Measurements from ENCODE around the gene NAP1L5.

The NAP1L5 gene

GRCh38 chr4:88697141-88697540, 488 bp downstream of the NAP1L5 start:
- Histone ChIP-seq H3K27ac (ENCODE audit: low read depth, low read length) (no peak overlapping the region), H3K4me1 (ENCODE audit: insufficient read depth, low read length) (no peaks in the 10 kb centered on the region), H3K4me3 (ENCODE audit: low read length) (peak overlapping the region; percentile 71), H3K27me3 (ENCODE audit: insufficient read depth, low read length) (peaks cover 6% of the 10 kb centered on the region; the same call in 1 of the 2 replicates), H3K9ac (ENCODE audit: low read depth, low read length) (peak overlapping the region; percentile 5; the same call in 1 of the 2 replicates), H3K9me3 (ENCODE audit: insufficient read depth, low read depth, low read length) (no peaks in the 10 kb centered on the region), H3K36me3 (ENCODE audit: insufficient read depth, low read length) (no peaks in the 10 kb centered on the region)
- 45% methylated on average over 18 of the region's 18 CpGs for WGBS

GRCh38 chr4:88696630-88697029, 999 bp downstream of the NAP1L5 start:
- Histone ChIP-seq H3K4me1 (ENCODE audit: insufficient read depth, low read length) (no peaks in the 10 kb centered on the region), H3K27ac (ENCODE audit: low read depth, low read length) (no peak overlapping the region), H3K9me3 (ENCODE audit: insufficient read depth, low read depth, low read length) (no peaks in the 10 kb centered on the region), H3K27me3 (ENCODE audit: insufficient read depth, low read length) (peaks cover 6% of the 10 kb centered on the region; the same call in 1 of the 2 replicates), H3K36me3 (ENCODE audit: insufficient read depth, low read length) (no peaks in the 10 kb centered on the region), H3K4me3 (ENCODE audit: low read length) (peak overlapping the region; percentile 71; the same call in 1 of the 2 replicates), H3K9ac (ENCODE audit: low read depth, low read length) (no peak overlapping the region)
- WGBS: 80% methylated on average over 5 of the region's 7 CpGs

- no peak overlapping the region for H3K9ac ChIP-seq (ENCODE audit: low read depth, low read length)
- no peak overlapping the region for H3K4me3 ChIP-seq (ENCODE audit: low read length)
- peaks cover 6% of the 10 kb centered on the region; the same call in 1 of the 2 replicates for H3K27me3 ChIP-seq (ENCODE audit: insufficient read depth, low read length)
- H3K4me1 ChIP-seq (ENCODE audit: insufficient read depth, low read length): no peaks in the 10 kb centered on the region
- H3K36me3 ChIP-seq (ENCODE audit: insufficient read depth, low read length): no peaks in the 10 kb centered on the region
- no peak overlapping the region for H3K27ac ChIP-seq (ENCODE audit: low read depth, low read length)
- H3K9me3 ChIP-seq (ENCODE audit: insufficient read depth, low read depth, low read length): no peaks in the 10 kb centered on the region
- WGBS: 94% methylated on average over 3 of the region's 3 CpGs
Observed at GRCh38 chr4:88693792-88694191, 3.8 kb downstream of the NAP1L5 start.

- no peaks in the 10 kb centered on the region for H3K27me3 ChIP-seq (ENCODE audit: insufficient read depth, low read length)
- H3K4me3 ChIP-seq (ENCODE audit: low read length): no peak overlapping the region
- H3K9ac ChIP-seq (ENCODE audit: low read depth, low read length): no peak overlapping the region
- no peaks in the 10 kb centered on the region for H3K9me3 ChIP-seq (ENCODE audit: insufficient read depth, low read depth, low read length)
- no peak overlapping the region for H3K27ac ChIP-seq (ENCODE audit: low read depth, low read length)
- H3K36me3 ChIP-seq (ENCODE audit: insufficient read depth, low read length): no peaks in the 10 kb centered on the region
- H3K4me1 ChIP-seq (ENCODE audit: insufficient read depth, low read length): no peaks in the 10 kb centered on the region
- 98% methylated on average over 3 of the region's 3 CpGs for WGBS
Observed at GRCh38 chr4:88690355-88690754, 7.3 kb downstream of the NAP1L5 start.

- Histone ChIP-seq H3K9me3 (ENCODE audit: insufficient read depth, low read depth, low read length) (no peaks in the 10 kb centered on the region), H3K4me1 (ENCODE audit: insufficient read depth, low read length) (no peaks in the 10 kb centered on the region), H3K4me3 (ENCODE audit: low read length) (no peak overlapping the region), H3K9ac (ENCODE audit: low read depth, low read length) (no peak overlapping the region), H3K27ac (ENCODE audit: low read depth, low read length) (no peak overlapping the region), H3K27me3 (ENCODE audit: insufficient read depth, low read length) (no peaks in the 10 kb centered on the region), H3K36me3 (ENCODE audit: insufficient read depth, low read length) (no peaks in the 10 kb centered on the region)
- 94% methylated on average over 5 of the region's 5 CpGs for WGBS
Observed at GRCh38 chr4:88681209-88681608, 16.4 kb downstream of the NAP1L5 start.

- Histone ChIP-seq H3K4me1 (ENCODE audit: insufficient read depth, low read length) (no peaks in the 10 kb centered on the region), H3K36me3 (ENCODE audit: insufficient read depth, low read length) (no peaks in the 10 kb centered on the region), H3K9me3 (ENCODE audit: insufficient read depth, low read depth, low read length) (no peaks in the 10 kb centered on the region), H3K27me3 (ENCODE audit: insufficient read depth, low read length) (no peaks in the 10 kb centered on the region), H3K9ac (ENCODE audit: low read depth, low read length) (no peak overlapping the region), H3K27ac (ENCODE audit: low read depth, low read length) (no peak overlapping the region), H3K4me3 (ENCODE audit: low read length) (no peak overlapping the region)
- WGBS: no CpG with 5 or more reads among the region's 2 CpGs
Observed at GRCh38 chr4:88675543-88675942, 22.1 kb downstream of the NAP1L5 start.

GRCh38 chr4:88674979-88675378, 22.6 kb downstream of the NAP1L5 start:
- 94% methylated on average over 2 of the region's 2 CpGs for whole genome bisulfite sequencing
- Histone ChIP-seq H3K9ac (ENCODE audit: low read depth, low read length) (no peak overlapping the region), H3K27me3 (ENCODE audit: insufficient read depth, low read length) (no peaks in the 10 kb centered on the region), H3K27ac (ENCODE audit: low read depth, low read length) (no peak overlapping the region), H3K4me3 (ENCODE audit: low read length) (no peak overlapping the region), H3K36me3 (ENCODE audit: insufficient read depth, low read length) (no peaks in the 10 kb centered on the region), H3K4me1 (ENCODE audit: insufficient read depth, low read length) (no peaks in the 10 kb centered on the region), H3K9me3 (ENCODE audit: insufficient read depth, low read depth, low read length) (no peaks in the 10 kb centered on the region)

GRCh38 chr4:88674565-88674964, 23.1 kb downstream of the NAP1L5 start:
- Histone ChIP-seq H3K9ac (ENCODE audit: low read depth, low read length) (no peak overlapping the region), H3K9me3 (ENCODE audit: insufficient read depth, low read depth, low read length) (no peaks in the 10 kb centered on the region), H3K36me3 (ENCODE audit: insufficient read depth, low read length) (no peaks in the 10 kb centered on the region), H3K27me3 (ENCODE audit: insufficient read depth, low read length) (no peaks in the 10 kb centered on the region), H3K4me1 (ENCODE audit: insufficient read depth, low read length) (no peaks in the 10 kb centered on the region), H3K27ac (ENCODE audit: low read depth, low read length) (no peak overlapping the region), H3K4me3 (ENCODE audit: low read length) (no peak overlapping the region)

GRCh38 chr4:88673886-88674285, 23.7 kb downstream of the NAP1L5 start:
- 83% methylated on average over 2 of the region's 2 CpGs for WGBS
- H3K4me1 ChIP-seq (ENCODE audit: insufficient read depth, low read length): no peaks in the 10 kb centered on the region
- H3K9me3 ChIP-seq (ENCODE audit: insufficient read depth, low read depth, low read length): no peaks in the 10 kb centered on the region
- no peak overlapping the region for H3K9ac ChIP-seq (ENCODE audit: low read depth, low read length)
- no peaks in the 10 kb centered on the region for H3K27me3 ChIP-seq (ENCODE audit: insufficient read depth, low read length)
- no peak overlapping the region for H3K27ac ChIP-seq (ENCODE audit: low read depth, low read length)
- no peak overlapping the region for H3K4me3 ChIP-seq (ENCODE audit: low read length)
- no peaks in the 10 kb centered on the region for H3K36me3 ChIP-seq (ENCODE audit: insufficient read depth, low read length)

- no peaks in the 10 kb centered on the region for H3K27me3 ChIP-seq (ENCODE audit: insufficient read depth, low read length)
- no peak overlapping the region for H3K27ac ChIP-seq (ENCODE audit: low read depth, low read length)
- H3K36me3 ChIP-seq (ENCODE audit: insufficient read depth, low read length): no peaks in the 10 kb centered on the region
- no peak overlapping the region for H3K4me3 ChIP-seq (ENCODE audit: low read length)
- no peaks in the 10 kb centered on the region for H3K9me3 ChIP-seq (ENCODE audit: insufficient read depth, low read depth, low read length)
- no peaks in the 10 kb centered on the region for H3K4me1 ChIP-seq (ENCODE audit: insufficient read depth, low read length)
- H3K9ac ChIP-seq (ENCODE audit: low read depth, low read length): no peak overlapping the region
- 65% methylated on average over 5 of the region's 5 CpGs for WGBS
Observed at GRCh38 chr4:88672987-88673386, 24.6 kb downstream of the NAP1L5 start.

- Histone ChIP-seq H3K27me3 (ENCODE audit: insufficient read depth, low read length) (no peaks in the 10 kb centered on the region), H3K9me3 (ENCODE audit: insufficient read depth, low read depth, low read length) (no peaks in the 10 kb centered on the region), H3K4me3 (ENCODE audit: low read length) (no peak overlapping the region), H3K4me1 (ENCODE audit: insufficient read depth, low read length) (peaks cover 5% of the 10 kb centered on the region), H3K36me3 (ENCODE audit: insufficient read depth, low read length) (no peaks in the 10 kb centered on the region), H3K9ac (ENCODE audit: low read depth, low read length) (no peak overlapping the region), H3K27ac (ENCODE audit: low read depth, low read length) (no peak overlapping the region)
- WGBS: 98% methylated on average over 2 of the region's 2 CpGs
Observed at GRCh38 chr4:88661739-88662138, 35.9 kb downstream of the NAP1L5 start.
